GM19467 (cell line): Measurements from ENCODE around the gene AOC2.
"Not testable (repeated sequence)": the region's sequence is repeated elsewhere in the genome, so short reads cannot be mapped to it uniquely, and the experiment has no call there.

ENCODE experiments used
- ATAC-seq: cut with Tn5 transposase; IDR thresholded peaks from one replicate; pipeline ENCODE4 v1.9.1; 2021; ENCODE audit warnings: mild to moderate bottlenecking, moderate library complexity; ENCODE audit not compliant: unreplicated experiment

The AOC2 gene

DNA sequence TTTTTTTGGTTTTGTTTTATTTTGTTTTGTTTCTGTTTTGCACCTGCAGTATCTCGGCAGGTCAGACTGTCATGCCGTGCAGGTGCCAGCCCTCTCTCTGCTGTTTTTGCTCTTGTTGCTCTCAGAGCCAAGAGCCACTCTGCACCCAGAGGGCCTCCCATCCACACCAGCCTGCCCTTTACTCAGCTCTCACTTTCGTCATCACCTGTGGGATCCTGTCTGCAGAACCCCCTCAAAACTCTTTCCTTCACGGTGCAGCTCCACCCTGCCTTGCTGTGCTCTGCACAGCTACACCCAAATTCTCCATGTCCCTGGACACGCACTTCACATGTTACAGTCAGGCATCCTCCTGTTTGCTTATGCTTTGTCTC lies 9.2 kb downstream of the AOC2 start:
- no peak for ATAC-seq

DNA sequence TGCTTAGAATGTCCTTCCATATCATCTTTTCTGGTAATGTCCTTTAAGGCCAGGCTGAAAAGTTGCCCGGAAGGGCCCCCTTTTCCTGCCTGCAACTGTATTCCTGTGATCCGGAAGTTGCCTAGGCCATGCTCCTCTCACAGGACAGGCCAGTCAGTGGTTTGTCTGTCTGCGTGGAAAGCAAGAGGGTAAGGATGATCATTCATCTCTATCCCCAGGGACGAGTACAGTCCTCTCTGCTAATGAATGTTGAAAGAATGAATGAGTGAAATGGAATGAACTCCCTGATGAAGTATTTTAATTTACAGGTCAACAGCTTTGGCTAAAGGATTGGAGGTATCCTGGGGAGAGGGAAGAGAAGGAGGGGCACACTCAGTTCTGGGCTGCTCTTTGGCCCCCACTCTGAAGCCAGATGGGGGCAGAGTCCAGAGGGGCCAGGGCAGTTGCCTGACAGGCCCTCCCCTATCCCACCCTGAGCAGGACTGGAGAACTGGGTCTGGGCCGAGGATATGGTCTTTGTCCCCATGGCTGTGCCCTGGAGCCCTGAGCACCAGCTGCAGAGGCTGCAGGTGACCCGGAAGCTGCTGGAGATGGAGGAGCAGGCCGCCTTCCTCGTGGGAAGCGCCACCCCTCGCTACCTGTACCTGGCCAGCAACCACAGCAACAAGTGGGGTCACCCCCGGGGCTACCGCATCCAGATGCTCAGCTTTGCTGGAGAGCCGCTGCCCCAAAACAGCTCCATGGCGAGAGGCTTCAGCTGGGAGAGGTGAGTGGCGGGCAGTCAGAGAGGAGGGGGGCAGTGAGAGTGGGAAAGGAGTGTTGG lies 9.8 kb downstream of the AOC2 start:
- no peak for ATAC-seq

DNA sequence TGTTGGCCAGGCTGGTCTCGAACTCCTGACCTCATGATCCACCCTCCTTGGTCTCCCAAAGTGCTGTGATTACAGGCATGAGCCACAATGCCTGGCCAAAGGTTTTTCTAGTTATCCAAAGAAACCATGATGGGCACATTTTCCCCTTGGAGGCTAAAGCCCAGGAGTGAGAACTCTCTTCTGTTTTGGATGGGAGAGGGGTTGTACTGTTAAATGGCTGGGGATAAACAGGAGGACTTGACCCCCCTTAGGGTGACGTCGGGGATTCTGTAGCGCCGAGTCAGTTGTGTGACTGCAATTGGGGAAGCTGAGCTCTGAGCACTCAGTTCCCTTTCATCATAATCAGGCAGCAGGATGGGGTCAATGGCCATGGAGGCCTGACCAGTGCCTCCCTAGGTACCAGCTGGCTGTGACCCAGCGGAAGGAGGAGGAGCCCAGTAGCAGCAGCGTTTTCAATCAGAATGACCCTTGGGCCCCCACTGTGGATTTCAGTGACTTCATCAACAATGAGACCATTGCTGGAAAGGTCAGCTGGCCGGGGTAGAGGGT lies 10.7 kb downstream of the AOC2 start:
- ATAC-seq, result no peak

DNA sequence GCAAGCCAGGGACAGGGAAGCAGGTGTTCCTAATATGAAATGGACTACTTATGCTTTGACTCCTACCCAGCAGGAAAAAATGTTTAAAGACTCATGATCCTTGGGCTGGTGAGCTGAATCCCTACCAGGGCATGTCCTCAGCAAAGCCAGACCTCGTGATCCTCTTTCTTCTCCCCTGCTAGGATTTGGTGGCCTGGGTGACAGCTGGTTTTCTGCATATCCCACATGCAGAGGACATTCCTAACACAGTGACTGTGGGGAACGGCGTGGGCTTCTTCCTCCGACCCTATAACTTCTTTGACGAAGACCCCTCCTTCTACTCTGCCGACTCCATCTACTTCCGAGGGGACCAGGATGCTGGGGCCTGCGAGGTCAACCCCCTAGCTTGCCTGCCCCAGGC lies 11.7 kb downstream of the AOC2 start:
- not testable (repeated sequence) for ATAC-seq

DNA sequence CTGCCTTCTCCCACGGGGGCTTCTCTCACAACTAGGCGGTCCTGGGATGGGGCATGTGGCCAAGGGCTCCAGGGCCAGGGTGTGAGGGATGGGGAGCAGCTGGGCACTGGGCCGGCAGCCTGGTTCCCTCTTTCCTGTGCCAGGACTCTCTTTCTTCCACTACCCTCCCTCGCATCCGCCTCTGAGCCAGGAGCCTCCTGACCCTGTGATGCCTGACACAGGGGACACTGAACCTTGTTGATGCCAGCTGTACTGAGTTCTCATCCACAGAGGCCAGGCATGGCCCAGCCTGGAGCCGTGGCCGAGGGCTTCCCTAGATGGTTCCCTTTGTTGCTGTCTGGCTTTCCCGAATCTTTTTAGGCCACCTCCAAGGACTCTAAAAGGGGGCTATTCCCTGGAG lies 12.1 kb downstream of the AOC2 start:
- ATAC-seq, result not testable (repeated sequence)

DNA sequence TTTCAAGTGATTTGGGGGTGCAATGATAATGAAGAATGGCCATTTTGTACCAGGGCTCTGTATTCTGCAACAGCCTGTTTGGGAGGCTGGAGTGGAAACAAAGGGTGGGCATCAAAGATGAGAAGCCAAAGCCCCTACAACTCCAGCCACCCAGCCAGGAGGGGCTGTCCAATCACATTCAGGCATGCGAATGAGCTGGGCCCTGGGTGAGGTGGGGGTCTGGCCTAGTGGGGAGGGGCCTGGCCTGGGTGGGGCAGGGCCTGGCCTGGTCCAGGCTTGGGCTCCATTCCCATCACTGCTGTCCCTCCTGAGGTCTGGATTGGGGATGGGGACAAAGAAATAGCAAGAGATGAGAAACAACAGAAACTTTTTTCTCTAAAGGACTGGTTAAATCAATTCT lies 13.0 kb downstream of the AOC2 start:
- no peak for ATAC-seq

DNA sequence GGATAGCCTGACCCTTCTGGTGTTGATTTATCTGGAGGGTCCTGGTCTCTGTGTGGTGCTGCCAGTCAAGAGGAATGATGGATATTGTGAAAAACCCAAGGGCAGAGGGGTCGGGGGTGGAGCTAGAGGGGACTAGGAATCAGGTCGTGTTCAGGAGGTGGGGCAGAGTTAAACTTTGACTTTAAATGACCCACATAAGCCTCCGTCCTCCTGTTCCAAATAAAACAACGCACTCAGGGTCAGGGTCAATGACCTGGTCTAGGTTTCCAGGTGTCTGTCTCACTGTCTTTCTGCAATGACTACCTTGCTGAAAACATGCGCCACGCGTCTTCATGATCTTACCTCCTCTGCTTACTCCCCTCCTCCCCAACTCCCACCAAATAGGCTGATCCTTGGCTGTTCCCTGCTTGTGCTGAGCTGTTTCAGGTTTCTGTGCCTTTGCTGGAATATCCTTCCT lies 21.3 kb downstream of the AOC2 start:
- no peak for ATAC-seq

DNA sequence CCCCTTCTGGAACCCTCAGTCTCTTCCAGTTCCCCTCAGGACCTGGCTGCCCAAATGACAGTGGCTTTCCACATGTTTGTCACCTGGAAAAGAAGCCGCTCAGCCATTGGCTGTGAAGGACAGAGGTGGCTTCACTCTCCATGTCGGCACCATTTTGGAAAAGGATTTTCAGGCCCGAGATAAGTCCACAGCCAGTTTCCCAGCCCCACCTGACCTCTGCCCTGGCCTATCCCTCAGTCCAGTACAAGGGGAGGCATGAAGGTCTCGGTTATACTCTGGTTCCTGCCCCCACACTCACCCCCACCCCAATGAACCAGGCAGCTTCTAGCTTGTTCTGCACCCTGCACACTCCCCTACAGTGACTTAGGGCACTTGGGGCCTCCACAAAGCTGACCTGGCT lies 21.8 kb downstream of the AOC2 start:
- ATAC-seq, result no peak

DNA sequence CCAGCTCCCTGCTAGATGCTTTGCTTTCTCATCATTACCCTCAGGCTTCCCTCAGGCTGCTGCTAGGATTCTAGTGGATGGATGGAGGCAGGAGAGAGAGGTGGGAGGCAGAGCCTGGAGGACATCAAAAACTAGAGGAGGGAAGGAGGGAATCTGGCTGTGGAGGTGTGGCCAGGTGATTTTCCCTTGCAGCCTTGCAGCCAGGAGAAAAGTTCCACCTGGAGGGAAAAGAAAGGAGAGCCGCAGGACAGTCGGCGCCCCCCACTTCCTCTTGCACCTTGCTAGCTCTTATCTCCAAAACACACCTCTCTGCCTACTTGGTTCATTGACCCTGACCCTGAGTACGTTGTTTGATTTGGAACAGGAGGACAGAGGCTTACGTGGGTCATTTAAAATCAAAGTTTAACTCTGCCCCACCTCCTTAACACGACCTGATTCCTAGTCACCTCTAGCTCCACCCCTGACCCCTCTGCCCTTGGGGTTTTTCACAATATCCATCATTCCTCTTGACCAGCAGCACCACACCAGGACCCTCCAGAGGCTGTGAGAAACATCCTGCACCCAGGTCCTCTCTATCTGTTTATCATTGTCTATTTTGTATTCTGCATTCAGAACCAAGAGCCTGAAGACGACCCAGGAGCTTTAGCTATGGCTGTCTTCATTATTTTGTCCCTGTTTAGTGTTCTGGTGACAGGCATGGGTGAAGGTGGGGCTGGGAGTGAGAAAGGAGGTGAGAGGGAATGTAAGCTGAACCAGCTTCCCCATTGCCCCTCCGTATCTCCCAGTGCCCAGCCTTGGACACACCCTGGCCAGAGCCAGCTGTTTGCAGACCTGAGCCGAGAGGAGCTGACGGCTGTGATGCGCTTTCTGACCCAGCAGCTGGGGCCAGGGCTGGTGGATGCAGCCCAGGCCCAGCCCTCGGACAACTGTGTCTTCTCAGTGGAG lies 22.5 kb downstream of the AOC2 start:
- no peak for ATAC-seq

DNA sequence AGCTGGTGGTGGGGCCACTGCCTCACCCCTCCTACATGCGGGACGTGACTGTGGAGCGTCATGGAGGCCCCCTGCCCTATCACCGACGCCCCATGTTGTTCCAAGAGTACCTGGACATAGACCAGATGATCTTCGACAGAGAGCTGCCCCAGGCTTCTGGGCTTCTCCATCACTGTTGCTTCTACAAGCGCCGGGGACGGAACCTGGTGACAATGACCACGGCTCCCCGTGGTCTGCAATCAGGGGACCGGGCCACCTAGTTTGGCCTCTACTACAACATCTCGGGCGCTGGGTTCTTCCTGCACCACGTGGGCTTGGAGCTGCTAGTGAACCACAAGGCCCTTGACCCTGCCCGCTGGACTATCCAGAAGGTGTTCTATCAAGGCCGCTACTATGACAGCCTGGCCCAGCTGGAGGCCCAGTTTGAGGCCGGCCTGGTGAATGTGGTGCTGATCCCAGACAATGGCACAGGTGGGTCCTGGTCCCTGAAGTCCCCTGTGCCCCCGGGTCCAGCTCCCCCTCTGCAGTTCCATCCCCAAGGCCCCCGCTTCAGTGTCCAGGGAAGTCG lies 23.4 kb downstream of the AOC2 start:
- ATAC-seq, result not testable (repeated sequence)

DNA sequence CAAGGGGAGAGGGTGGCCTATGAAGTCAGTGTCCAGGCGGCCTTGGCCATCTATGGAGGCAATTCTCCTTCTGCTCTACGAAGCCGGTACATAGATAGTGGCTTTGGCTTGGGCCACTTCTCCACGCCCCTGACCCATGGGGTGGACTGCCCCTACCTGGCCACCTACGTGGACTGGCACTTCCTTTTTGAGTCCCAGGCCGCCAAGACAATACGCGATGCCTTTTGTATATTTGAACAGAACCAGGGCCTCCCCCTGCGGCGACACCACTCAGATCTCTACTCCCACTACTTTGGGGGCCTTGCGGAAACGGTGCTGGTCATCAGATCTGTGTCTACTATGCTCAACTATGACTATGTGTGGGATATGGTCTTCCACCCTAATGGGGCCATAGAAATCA lies 24.0 kb downstream of the AOC2 start:
- ATAC-seq, result no peak

DNA sequence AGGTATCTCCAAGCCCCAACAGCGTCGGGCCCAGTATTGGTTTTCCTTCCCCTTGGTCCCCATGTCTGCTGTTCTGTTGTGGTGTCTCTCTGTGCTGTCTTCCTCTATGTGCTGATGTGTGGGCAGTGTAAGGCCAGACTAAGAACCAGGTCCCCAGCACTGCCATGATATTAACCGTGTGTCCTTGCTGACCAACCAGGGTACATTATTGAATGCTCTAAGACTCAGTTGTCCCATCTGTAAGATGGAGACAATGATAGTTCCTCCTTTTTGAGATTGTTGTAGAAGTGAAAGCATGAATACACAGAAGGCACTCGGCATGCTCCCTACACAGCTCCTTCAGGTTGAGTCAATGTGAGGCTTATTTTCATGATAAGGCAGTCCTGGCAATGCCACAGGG lies 27.3 kb downstream of the AOC2 start:
- no peak for ATAC-seq

DNA sequence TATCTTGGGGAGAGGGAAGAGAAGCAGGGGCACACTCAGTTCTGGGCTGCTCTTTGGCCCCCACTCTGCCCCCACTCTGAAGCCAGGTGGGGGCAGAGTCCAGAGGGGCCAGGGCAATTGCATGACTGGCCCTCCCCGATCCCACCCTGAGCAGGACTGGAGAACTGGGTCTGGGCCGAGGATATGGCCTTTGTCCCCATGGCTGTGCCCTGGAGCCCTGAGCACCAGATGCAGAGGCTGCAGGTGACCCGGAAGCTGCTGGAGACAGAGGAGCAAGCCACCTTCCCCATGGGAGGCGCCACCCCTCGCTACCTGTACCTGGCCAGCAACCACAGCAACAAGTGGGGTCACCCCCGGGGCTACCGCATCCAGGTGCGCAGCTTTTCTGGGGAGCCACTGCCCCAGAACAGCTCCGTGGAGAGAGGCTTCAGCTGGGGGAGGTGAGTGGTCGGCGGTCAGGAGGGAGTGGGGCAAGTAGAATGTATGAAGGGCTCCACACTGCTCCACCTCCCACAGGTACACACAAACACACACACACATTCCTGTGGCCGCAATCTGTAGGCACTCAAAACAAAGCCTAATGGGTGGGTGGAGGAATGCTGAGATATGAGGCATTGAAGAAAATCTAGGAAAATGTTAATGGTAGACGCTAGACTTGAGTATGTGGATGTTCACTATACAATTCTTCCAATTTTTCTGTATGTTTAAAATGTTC lies 28.0 kb downstream of the AOC2 start:
- ATAC-seq, result no peak

DNA sequence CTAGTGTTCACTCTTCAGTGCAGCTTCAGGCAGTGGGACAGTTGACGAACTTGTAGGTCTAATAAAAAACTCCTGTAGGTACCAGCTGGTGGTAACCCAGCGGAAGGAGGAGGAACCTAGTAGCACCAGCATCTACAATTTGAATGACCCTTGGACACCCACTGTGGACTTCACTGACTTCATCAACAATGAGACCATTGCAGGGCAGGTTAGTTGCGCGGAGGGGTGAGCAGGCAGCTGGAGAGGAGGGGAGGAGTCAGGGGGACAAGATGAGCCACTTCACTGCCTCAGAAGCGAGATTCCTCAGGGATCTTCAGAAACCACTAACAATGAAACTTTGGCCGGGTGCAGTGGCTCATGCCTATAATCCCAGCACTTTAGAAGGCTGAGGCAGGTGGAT lies 28.9 kb downstream of the AOC2 start:
- no peak for ATAC-seq

DNA sequence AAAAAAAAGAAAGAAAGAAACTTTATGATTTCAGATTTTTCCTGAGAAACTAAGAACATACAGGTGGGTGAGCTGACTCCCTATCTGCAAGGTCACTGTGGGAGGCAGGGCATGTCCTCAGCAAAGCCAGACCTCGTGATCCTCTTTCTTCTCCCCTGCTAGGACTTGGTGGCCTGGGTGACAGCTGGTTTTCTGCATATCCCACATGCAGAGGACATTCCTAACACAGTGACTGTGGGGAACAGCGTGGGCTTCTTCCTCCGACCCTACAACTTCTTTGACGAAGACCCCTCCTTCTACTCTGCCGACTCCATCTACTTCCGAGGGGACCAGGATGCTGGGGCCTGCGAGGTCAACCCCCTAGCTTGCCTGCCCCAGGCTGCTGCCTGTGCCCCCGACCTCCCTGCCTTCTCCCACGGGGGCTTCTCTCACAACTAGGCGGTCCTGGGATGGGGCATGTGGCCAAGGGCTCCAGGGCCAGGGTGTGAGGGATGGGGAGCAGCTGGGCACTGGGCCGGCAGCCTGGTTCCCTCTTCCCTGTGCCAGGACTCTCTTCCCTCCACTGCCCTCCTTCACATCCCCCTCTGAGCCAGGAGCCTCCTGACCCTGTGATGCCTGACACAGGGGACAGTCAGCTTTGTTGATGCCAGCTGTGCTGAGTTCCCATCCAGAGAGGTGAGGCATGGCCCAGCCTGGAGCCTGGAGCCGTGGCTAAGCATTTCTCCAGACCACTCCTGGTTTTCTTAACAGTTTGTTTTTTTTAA lies 29.7 kb downstream of the AOC2 start:
- ATAC-seq, result not testable (repeated sequence)

DNA sequence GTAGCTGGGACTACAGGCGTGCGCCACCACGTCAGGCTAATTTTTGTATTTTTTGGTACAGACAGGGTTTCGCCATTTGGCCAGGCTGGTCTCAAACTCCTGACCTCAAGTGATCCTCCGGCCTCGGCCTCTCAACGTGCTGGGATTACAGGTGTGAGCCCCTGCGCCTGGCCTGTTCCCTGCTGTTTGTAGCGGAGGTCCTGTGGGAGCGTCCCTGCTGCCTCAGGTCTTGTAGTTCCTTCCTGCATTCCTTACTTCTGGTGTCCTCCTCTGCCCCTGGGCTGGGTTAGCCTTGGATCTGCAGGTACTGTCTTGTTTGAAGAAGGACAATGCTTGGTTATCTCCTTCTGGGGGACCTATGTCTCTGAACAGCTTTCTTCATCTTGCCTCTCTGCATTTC lies 32.7 kb downstream of the AOC2 start:
- no peak for ATAC-seq

DNA sequence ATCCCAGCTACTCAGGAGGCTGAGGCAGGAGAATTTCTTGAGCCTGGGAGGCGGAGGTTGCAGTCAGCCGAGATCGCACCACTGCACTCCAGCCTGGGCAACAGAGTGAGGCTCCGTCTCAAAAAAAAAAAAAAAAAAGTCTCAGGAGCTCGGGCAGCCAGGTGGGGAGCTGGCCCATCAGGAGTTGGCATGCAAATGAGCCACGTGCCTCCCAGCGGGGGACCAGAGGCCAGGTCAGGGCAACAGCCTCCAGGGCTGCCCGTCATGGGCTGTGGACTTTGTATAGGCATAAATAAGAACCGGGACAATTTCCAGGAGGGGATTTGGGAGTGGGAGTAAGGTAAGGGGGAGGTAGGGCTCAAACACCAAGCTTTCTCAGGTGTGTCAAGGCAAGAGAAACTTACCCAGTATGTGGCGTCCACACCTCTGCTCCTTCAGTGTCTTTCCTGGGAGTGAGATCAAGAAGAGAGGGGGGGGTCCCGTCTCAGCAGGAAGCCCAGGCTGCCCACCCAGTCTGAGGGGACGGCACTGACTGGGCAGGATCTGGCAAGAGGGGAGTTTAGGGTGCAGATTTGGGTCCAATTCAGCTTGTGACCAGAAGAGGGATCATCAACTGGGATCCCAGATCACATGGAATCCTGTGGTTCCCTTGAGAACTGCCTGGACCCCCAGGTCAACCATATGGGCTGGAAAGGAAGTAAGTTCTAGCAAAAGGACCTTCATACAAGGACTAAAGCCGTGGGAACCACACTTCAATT lies 33.9 kb downstream of the AOC2 start:
- ATAC-seq, result no peak

DNA sequence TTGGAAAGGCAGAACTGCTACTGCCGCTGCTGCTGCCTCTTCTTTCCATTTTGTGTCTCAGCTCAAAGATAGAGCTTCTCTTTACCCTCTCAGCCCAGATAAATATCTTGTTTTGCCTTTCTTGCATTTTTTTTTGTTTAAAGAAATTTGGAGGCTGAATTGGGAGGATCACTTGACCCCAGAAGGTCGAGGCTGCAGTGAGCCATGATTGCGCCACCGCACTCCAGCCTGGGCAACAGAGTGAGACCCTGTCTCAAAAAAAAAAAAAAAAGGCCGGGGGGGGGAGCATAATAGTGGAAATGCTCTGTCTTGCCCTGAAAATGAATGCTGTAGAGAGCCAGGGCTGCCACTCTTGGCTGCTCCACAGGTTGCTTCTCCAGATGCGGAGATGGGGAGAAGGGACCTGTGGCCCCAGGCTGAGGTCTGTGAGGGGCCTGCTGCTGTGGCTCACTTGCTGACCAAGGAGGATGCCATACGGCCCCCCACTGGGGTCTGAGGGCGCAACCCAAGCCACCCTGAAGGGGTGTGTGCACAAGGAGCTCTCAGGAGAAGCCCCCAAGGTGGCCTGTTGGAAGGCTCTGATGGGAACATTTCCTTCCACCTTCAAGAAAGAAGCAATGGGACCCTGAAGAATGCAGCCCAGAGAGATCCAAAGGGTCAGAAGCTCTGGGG lies 34.7 kb downstream of the AOC2 start:
- ATAC-seq, result no peak

DNA sequence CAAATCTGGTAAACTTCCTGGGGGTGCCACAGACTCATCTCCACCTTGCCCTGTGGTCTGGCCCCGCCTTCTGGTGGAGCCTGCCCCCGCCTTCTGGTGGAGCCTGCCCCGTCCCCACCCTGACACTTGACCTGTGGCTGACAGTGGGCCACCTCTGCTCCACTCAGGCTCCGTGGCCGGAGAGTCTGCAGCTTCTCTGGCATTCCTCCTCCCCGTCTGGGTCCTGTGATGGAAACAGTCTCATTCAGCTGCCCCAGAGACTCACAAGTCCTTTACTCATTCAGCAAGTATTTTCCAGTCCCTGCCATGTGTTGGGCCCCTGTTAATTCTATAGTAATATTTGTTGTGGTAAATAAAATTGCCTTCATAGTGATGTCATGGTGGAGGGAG lies 35.2 kb downstream of the AOC2 start:
- ATAC-seq, result no peak
